WERI-Rb-1 (cell line): Measurements from ENCODE around the gene FSTL5.

Experiments
- DNase-seq: peaks from one replicate; pipeline ENCODE4 v3.0.0-alpha.2; 2020
- H3K27ac ChIP-seq: fragments of 250-450 bp; sonication (Bioruptor Pico); 2 replicates; pipeline ENCODE4 v1.5.1; 2020; ENCODE audit warnings: mild to moderate bottlenecking, moderate library complexity
- H3K27me3 ChIP-seq: fragments of 250-450 bp; sonication (Bioruptor Pico); 2 replicates; pipeline ENCODE4 v1.5.1; 2021; ENCODE audit warnings: mild to moderate bottlenecking, low read depth, moderate library complexity; ENCODE audit not compliant: insufficient read depth, severe bottlenecking
- H3K36me3 ChIP-seq: fragments of 250-450 bp; sonication (Bioruptor Pico); 2 replicates; pipeline ENCODE4 v1.5.1; 2020; ENCODE audit warnings: mild to moderate bottlenecking, moderate library complexity
- H3K4me3 ChIP-seq: 2 replicates; pipeline ENCODE4 v1.5.1; 2011; ENCODE audit warnings: low read depth, mild to moderate bottlenecking, control low read depth, low read length
- H3K9me3 ChIP-seq: fragments of 250-450 bp; sonication (Bioruptor Pico); 2 replicates; pipeline ENCODE4 v1.5.1; 2021; ENCODE audit warnings: mild to moderate bottlenecking, moderate library complexity; ENCODE audit not compliant: severe bottlenecking
- CTCF ChIP-seq: IDR thresholded peaks from 2 replicates; pipeline ENCODE4 v1.5.1; 2011; ENCODE audit warnings: low read depth, mild to moderate bottlenecking, control low read depth, inconsistent platforms, low read length

FSTL5 gene

GRCh38 chr4:162126729-162127128 lies 37.1 kb downstream of the FSTL5 start:
- H3K27me3 ChIP-seq: no peaks in the 10 kb centered on the region
- no peak overlapping the region for H3K4me3 ChIP-seq
- H3K36me3 ChIP-seq: no peaks in the 10 kb centered on the region
- no peak for DNase-seq
- H3K27ac ChIP-seq: no peak overlapping the region
- TF ChIP-seq CTCF: 0 out of 2 replicates have a peak, but pooled peaks have one; percentile 5
- no peaks in the 10 kb centered on the region for H3K9me3 ChIP-seq

- no peaks in the 10 kb centered on the region for H3K27me3 ChIP-seq
- peak overlapping the region; percentile 66 for H3K27ac ChIP-seq
- TF ChIP-seq CTCF: no peak
- no peak overlapping the region for H3K4me3 ChIP-seq
- no peaks in the 10 kb centered on the region for H3K9me3 ChIP-seq
- peak; percentile 86 for DNase-seq
- no peaks in the 10 kb centered on the region for H3K36me3 ChIP-seq
Measured at GRCh38 chr4:162117051-162117450, 46.7 kb downstream of the FSTL5 start.

GRCh38 chr4:162116095-162116779 lies 47.6 kb downstream of the FSTL5 start:
- H3K4me3 ChIP-seq: no peak overlapping the region
- no peaks in the 10 kb centered on the region for H3K36me3 ChIP-seq
- no peak for DNase-seq
- H3K9me3 ChIP-seq: no peaks in the 10 kb centered on the region
- no peak for TF ChIP-seq CTCF
- H3K27ac ChIP-seq: peak overlapping the region; percentile 66
- H3K27me3 ChIP-seq: no peaks in the 10 kb centered on the region

GRCh38 chr4:162115333-162115732 lies 48.5 kb downstream of the FSTL5 start:
- Histone ChIP-seq H3K27me3 (no peaks in the 10 kb centered on the region), H3K9me3 (no peaks in the 10 kb centered on the region), H3K27ac (peak overlapping the region; percentile 66), H3K4me3 (no peak overlapping the region), H3K36me3 (no peaks in the 10 kb centered on the region)
- peak; percentile 19 for DNase-seq
- TF ChIP-seq CTCF: no peak

- no peak for DNase-seq
- Histone ChIP-seq H3K27ac (no peak overlapping the region), H3K36me3 (peaks cover 2% of the 10 kb centered on the region), H3K27me3 (no peaks in the 10 kb centered on the region), H3K9me3 (no peaks in the 10 kb centered on the region), H3K4me3 (no peak overlapping the region)
- TF ChIP-seq CTCF: no peak
Measured at GRCh38 chr4:162111078-162111477, 52.7 kb downstream of the FSTL5 start.
